Measurements from ENCODE around the gene SEC14L3. TPM values are rescaled to one million over a fixed set of nuclear protein-coding genes. Genes with fewer than 3 reads are reported as not detected.

Gene SEC14L3
- total RNA-seq, 2 donors from 2014 or later, result not detected

DNA sequence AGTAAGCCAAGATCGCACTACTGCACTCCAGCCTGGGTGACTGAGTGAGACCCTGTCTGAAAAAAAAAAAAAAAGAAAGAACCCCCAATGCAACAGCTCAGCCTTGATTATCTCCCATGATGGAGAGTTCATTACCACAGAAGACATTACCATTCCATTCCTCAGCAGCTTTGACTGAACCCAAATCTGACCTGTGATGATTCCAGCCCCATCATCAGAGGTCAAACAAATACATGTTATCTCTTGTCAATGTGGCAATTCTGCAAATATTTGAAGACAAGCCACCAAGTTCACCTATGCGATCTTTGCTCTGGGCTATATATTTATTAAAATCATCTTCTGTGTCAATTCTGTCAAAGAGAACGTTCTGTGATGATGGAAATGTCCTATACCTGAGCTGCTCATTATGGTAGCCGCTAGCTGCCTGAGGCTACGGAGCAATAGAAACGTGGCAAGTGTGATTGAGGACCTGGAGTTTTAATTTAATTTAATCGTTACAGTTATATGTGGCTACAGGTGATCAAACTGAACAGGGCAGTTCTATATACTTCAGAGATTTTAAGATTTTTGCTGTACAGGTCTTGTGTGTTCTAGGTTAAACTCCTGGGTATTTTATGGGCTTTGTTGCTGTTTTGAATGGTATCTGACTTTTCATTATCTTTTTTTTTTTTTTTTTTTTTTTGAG, 25.8 kb upstream of the SEC14L3 start:
- ATAC-seq (no peak), DNase-seq (no peak)
- Histone ChIP-seq H3K9me3 (no peaks in the 10 kb centered on the region), H3K36me3 (replicated peaks in 1 of 2; ENCODE audit: insufficient read depth in 1 of 2, low read depth in 2 of 2) (no peaks in the 10 kb centered on the region), H3K27me3 (no peaks in the 10 kb centered on the region), H3K27ac (no peak overlapping the region), H3K4me1 (no peaks in the 10 kb centered on the region), H3K4me3 (no peak overlapping the region)
- intact Hi-C loops (cut with DNase I), result no loop called here
- no peak for TF ChIP-seq POLR2A (IDR thresholded peaks at IDR 0.05)
- TF ChIP-seq, protein P1, sequence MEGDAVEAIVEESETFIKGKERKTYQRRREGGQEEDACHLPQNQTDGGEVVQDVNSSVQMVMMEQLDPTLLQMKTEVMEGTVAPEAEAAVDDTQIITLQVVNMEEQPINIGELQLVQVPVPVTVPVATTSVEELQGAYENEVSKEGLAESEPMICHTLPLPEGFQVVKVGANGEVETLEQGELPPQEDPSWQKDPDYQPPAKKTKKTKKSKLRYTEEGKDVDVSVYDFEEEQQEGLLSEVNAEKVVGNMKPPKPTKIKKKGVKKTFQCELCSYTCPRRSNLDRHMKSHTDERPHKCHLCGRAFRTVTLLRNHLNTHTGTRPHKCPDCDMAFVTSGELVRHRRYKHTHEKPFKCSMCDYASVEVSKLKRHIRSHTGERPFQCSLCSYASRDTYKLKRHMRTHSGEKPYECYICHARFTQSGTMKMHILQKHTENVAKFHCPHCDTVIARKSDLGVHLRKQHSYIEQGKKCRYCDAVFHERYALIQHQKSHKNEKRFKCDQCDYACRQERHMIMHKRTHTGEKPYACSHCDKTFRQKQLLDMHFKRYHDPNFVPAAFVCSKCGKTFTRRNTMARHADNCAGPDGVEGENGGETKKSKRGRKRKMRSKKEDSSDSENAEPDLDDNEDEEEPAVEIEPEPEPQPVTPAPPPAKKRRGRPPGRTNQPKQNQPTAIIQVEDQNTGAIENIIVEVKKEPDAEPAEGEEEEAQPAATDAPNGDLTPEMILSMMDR (IDR thresholded peaks at IDR 0.05), result no peak
- 60 to 61% methylated on average over 7 of the region's 7 CpGs for WGBS, 2 donors

DNA sequence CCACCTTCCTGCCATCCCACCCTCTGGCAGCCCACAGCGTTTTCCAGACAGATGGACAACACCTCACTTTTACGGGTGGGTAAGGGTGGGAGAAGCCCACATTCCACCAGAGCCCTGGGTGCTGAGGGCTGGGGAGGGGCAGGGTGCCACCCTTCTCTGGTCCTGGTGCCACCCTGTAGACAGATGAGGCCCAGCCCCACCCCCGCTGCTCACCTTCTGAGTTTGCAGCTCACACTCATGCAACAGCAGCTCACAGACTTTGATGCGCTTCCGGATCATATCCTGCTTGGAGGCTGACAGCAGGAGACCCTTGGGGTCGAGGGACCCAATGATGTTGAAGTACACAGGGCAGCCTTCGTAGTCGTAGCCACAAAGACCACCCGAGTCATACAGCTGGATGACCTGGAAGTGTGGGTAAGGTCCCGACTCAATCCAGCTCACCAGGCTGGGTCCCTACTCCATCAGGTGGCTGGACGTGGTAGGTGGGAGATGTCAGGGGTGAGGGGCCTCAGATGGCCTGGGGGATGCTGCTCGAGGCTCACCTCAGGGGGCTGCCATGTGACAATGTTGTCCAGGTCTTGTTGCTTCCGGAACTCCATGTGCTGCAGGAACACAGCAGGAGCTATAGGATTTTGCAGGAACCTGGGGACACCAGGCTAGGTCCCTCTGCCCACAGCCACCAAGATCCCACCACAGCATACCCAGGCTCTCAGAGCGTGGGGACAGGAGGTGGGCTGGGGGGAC, 23.4 kb upstream of the SEC14L3 start:
- intact Hi-C loops (cut with DNase I), result no loop called here
- 67 to 71% methylated on average over 7 to 11 of the region's 14 CpGs for WGBS, 2 donors

DNA sequence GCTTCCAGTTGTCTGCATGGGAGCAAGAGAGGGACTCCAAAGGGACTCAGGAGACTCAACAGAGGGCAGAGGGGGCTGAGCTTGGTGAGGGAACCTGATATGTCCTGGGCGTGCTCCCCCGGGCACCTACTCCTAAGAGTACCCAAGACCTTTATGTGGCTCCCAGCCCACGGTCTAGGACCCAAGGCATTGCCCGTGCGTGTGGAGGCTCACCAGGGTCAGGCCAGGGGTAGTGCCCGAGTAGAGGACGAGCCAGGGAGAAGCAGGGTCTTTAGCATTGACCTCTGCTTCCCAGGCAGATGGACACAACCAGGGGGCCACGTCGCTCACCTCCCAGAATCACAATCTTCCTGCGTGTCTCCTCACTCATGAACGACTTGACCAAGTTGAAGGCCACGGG, 20.3 kb upstream of the SEC14L3 start:
- no peak for TF ChIP-seq POLR2A (IDR thresholded peaks at IDR 0.05)
- TF ChIP-seq, protein P1 (IDR thresholded peaks at IDR 0.05), result no peak
- ATAC-seq (no peak), DNase-seq (no peak)
- Histone ChIP-seq H3K4me3 (no peak overlapping the region), H3K9me3 (no peaks in the 10 kb centered on the region), H3K36me3 (replicated peaks in 1 of 2; ENCODE audit: insufficient read depth in 1 of 2, low read depth in 2 of 2) (no peaks in the 10 kb centered on the region), H3K27me3 (no peaks in the 10 kb centered on the region), H3K27ac (no peak overlapping the region), H3K4me1 (peaks cover under 1% of the 10 kb centered on the region)
- 70 to 81% methylated on average over 7 to 10 of the region's 12 CpGs for WGBS, 2 donors
- intact Hi-C loops (cut with DNase I), result no loop called here

More for the DNA sequence above, 23.4 kb upstream of the SEC14L3 start:
- no peaks in the 10 kb centered on the region for H3K36me3 ChIP-seq (replicated peaks in 1 of 2; ENCODE audit: insufficient read depth in 1 of 2, low read depth in 2 of 2)
- ATAC-seq, result no peak
- no peaks in the 10 kb centered on the region for H3K4me1 ChIP-seq
- no peaks in the 10 kb centered on the region for H3K9me3 ChIP-seq
- no peak overlapping the region for H3K27ac ChIP-seq
- no peak for TF ChIP-seq POLR2A (IDR thresholded peaks at IDR 0.05)
- TF ChIP-seq, protein P1 (IDR thresholded peaks at IDR 0.05), result no peak
- H3K27me3 ChIP-seq, result no peaks in the 10 kb centered on the region
- H3K4me3 ChIP-seq, result no peak overlapping the region
- no peak for DNase-seq

DNA sequence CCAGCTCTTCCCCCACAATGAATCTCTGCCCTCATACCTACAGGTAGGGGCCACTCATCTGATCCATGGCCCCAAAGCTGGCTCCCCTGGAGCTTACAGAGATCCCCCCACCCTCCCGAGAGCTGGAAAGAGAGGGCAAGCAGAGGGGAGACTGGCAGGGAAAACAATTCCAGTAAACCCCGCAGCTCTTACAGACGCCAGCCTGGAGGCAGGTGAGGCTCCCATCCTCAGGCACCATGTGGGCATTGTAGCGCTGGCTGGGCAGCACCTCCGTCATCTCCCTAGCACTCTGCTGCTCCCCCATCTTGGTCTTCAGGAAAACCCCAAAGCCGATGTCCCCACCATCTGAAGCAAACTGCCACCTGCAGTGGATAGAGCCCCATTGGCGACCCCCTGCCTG, 19.6 kb upstream of the SEC14L3 start:
- no peak for ATAC-seq
- no peak overlapping the region for H3K4me3 ChIP-seq
- no peaks in the 10 kb centered on the region for H3K36me3 ChIP-seq (replicated peaks in 1 of 2; ENCODE audit: insufficient read depth in 1 of 2, low read depth in 2 of 2)
- TF ChIP-seq POLR2A (IDR thresholded peaks at IDR 0.05), result no peak
- TF ChIP-seq, protein P1 (IDR thresholded peaks at IDR 0.05), result no peak
- H3K27ac ChIP-seq, result no peak overlapping the region
- H3K4me1 ChIP-seq, result peaks cover 4% of the 10 kb centered on the region
- no peaks in the 10 kb centered on the region for H3K27me3 ChIP-seq
- intact Hi-C loops (cut with DNase I), result no loop called here
- WGBS, 2 donors, result 79 to 84% methylated on average over 4 to 6 of the region's 7 CpGs
- no peak for DNase-seq
- H3K9me3 ChIP-seq, result no peaks in the 10 kb centered on the region
